K562 (cell line): ENCODE results near the gene SMC4. TPM values are rescaled to one million over a fixed set of nuclear protein-coding genes. Genes with fewer than 3 reads are reported as not detected.

Experiments used
- ATAC-seq: fragments of 200-7000 bp; cut with Tn5 transposase; 3 replicates; pipeline ENCODE4 v1.9.1; 2020; ENCODE audit warnings: moderate library complexity
- BruUV-seq: library from RNA; stranded (reverse); fragments of 400-500 nt; replicated peaks from 2 replicates; lab custom pipeline; 2021; lab: Mats Ljungman, UMichigan
- CTCF ChIA-PET: fragments of 300-600 bp; formaldehyde crosslinking; extraction: SDS; loops from one replicate; lab custom pipeline; 2021; ENCODE audit warnings: low intra/inter-chr PET ratio; lab: Yijun Ruan, JAX
- POLR2A ChIA-PET: fragments of 300-600, 350-650 bp; sonication (Branson Sonifier 250); formaldehyde crosslinking; extraction: SDS; loops from one replicate; lab custom pipeline; 2021; ENCODE audit warnings: antibody characterized with exemption, inconsistent platforms; lab: Yijun Ruan, JAX
- DNase-seq, 4 experiments: peaks; one replicate each; pipeline versions ENCODE4 v3.0.0 to v3.0.0-alpha.2; 2011 to 2018; ENCODE audit warnings: low spot score in 3 of 4, mixed read lengths in 3 of 4; ENCODE audit errors: extremely low read depth in 1 of 4
- FAIRE-seq: peaks from 2 replicates; lab custom pipeline; 2011; peaks lifted over from hg19 to GRCh38; lab: Jason Lieb, UNC
- H2AFZ ChIP-seq: 2 replicates; pipeline ENCODE4 v1.6.0; 2011; ENCODE audit warnings: low read depth, low read length, control low read depth, inconsistent platforms
- H3K27ac ChIP-seq: fragments of 200-600 bp; 3 replicates; pipeline ENCODE4 v1.8.0; 2011; ENCODE audit warnings: low read depth, mild to moderate bottlenecking, control low read depth, inconsistent platforms, low read length, moderate library complexity, mixed read lengths; ENCODE audit errors: extremely low read depth
- H3K27me3 ChIP-seq, 2 experiments: fragments of 300-600 bp in 1 of 2; 2 replicates in 1 of 2; 3 replicates in 1 of 2; pipeline versions ENCODE4 v1.6.0 to v1.8.0; 2011; ENCODE audit warnings: inconsistent platforms in 2 of 2, low read length in 2 of 2, mild to moderate bottlenecking in 1 of 2, mixed read lengths in 1 of 2, moderate library complexity in 1 of 2; ENCODE audit not compliant: control insufficient read depth in 2 of 2, insufficient read depth in 2 of 2
- H3K36me3 ChIP-seq: fragments of 300-600 bp; 3 replicates; pipeline ENCODE4 v1.8.0; 2011; ENCODE audit warnings: mild to moderate bottlenecking, low read length, inconsistent platforms; ENCODE audit not compliant: control insufficient read depth, insufficient read depth
- H3K4me1 ChIP-seq, 2 experiments: fragments of 200-600 bp in 1 of 2; replicated peaks in 1 of 2; 2 replicates in 1 of 2; 3 replicates in 1 of 2; pipeline versions ENCODE4 v1.5.1 to v1.8.0; 2011; ENCODE audit warnings: inconsistent platforms in 2 of 2, low read length in 2 of 2, mild to moderate bottlenecking in 1 of 2, mixed read lengths in 1 of 2, moderate library complexity in 1 of 2; ENCODE audit not compliant: control insufficient read depth in 2 of 2, insufficient read depth in 2 of 2
- H3K4me2 ChIP-seq: 2 replicates; pipeline ENCODE4 v1.6.1; 2011; ENCODE audit warnings: low read length, control low read depth, inconsistent platforms, mixed read lengths; ENCODE audit not compliant: insufficient read depth
- H3K4me3 ChIP-seq: fragments of 200-600 bp; sonication (generic), shearing (Covaris generic); 2 replicates; pipeline ENCODE4 v1.5.1; 2016; ENCODE audit warnings: control low read depth, inconsistent platforms
- H3K79me2 ChIP-seq: fragments of 200-600 bp; 3 replicates; pipeline ENCODE4 v1.8.0; 2011; ENCODE audit warnings: low read length, inconsistent platforms; ENCODE audit not compliant: control insufficient read depth, insufficient read depth
- H3K9ac ChIP-seq, 2 experiments: 2 replicates each; pipeline versions ENCODE4 v1.6.0 to v1.6.1; 2011; ENCODE audit warnings: low read depth in 2 of 2, low read length in 2 of 2, control low read depth in 1 of 2, inconsistent platforms in 1 of 2, mild to moderate bottlenecking in 1 of 2, mixed read lengths in 1 of 2; ENCODE audit not compliant: insufficient read depth in 1 of 2
- H3K9me1 ChIP-seq: one replicate; pipeline ENCODE4 v1.6.0; 2011; ENCODE audit warnings: inconsistent platforms, mild to moderate bottlenecking, low read length, moderate library complexity; ENCODE audit not compliant: control insufficient read depth, insufficient read depth
- H3K9me3 ChIP-seq: replicated peaks from 2 replicates; pipeline ENCODE4 v1.5.1; 2011; ENCODE audit warnings: low read depth, low read length, inconsistent platforms; ENCODE audit not compliant: control insufficient read depth, insufficient read depth
- H4K20me1 ChIP-seq: replicated peaks from 2 replicates; pipeline ENCODE4 v1.6.1; 2011; ENCODE audit warnings: low read length, inconsistent platforms, mixed read lengths; ENCODE audit not compliant: control insufficient read depth, insufficient read depth
- ARID1B ChIP-seq: fragments of 450-650 bp; IDR thresholded peaks from 2 replicates; pipeline ENCODE4 v1.6.1; 2016; ENCODE audit warnings: antibody characterized with exemption, mild to moderate bottlenecking, inconsistent platforms
- CBFA2T2 ChIP-seq: fragments of 450-650 bp; conservative IDR thresholded peaks from 2 replicates; pipeline ENCODE4 v1.6.1; 2017; ENCODE audit warnings: mild to moderate bottlenecking
- CBFA2T3 ChIP-seq: fragments of 450-650 bp; IDR thresholded peaks from 2 replicates; pipeline ENCODE4 v1.6.1; 2017
- DACH1 ChIP-seq: fragments of 450-650 bp; IDR thresholded peaks from 2 replicates; pipeline ENCODE4 v1.6.1; 2018; ENCODE audit not compliant: partially characterized antibody
- FOXJ2 ChIP-seq: fragments of 200-800 bp; sonication (Bioruptor generic); IDR thresholded peaks from 2 replicates; pipeline ENCODE4 v1.6.1; 2016; ENCODE audit warnings: missing genetic modification characterization, missing compliant biosample characterization
- GATA2 ChIP-seq: sonication (generic); formaldehyde crosslinking; IDR thresholded peaks from 2 replicates; pipeline ENCODE4 v1.4.0; 2020; ENCODE audit warnings: mild to moderate bottlenecking, missing genetic modification reagents
- KLF16 ChIP-seq: IDR thresholded peaks from 2 replicates; pipeline ENCODE4 v1.6.1; 2016; ENCODE audit warnings: antibody characterized with exemption
- MEIS2 ChIP-seq: fragments of 450-650 bp; IDR thresholded peaks from 2 replicates; pipeline ENCODE4 v1.6.1; 2014; ENCODE audit warnings: mild to moderate bottlenecking; ENCODE audit not compliant: partially characterized antibody
- NCOR1 ChIP-seq: fragments of 450-650 bp; IDR thresholded peaks from 2 replicates; pipeline ENCODE4 v1.6.1; 2016; ENCODE audit warnings: mild to moderate bottlenecking, moderate library complexity
- NFIC ChIP-seq: fragments of 450-650 bp; IDR thresholded peaks from 2 replicates; pipeline ENCODE4 v1.6.1; 2017; ENCODE audit warnings: mild to moderate bottlenecking, inconsistent platforms
- RAD51 ChIP-seq: fragments of 450-650 bp; IDR thresholded peaks from 2 replicates; pipeline ENCODE4 v1.7.1; 2016; ENCODE audit warnings: low read depth, mild to moderate bottlenecking, borderline replicate concordance
- TAL1 ChIP-seq: fragments of 450-650 bp; IDR thresholded peaks from 2 replicates; pipeline ENCODE4 v1.6.1; 2016; ENCODE audit warnings: mild to moderate bottlenecking
- TBP ChIP-seq: optimal IDR thresholded peaks from 2 replicates; pipeline ENCODE3; 2011; ENCODE audit warnings: low read depth, low read length, improper control_type of control experiment
- TCF3 ChIP-seq: sonication (generic); formaldehyde crosslinking; IDR thresholded peaks from 2 replicates; pipeline ENCODE4 v1.4.0; 2020; ENCODE audit warnings: mild to moderate bottlenecking, missing genetic modification reagents
- TEAD4 ChIP-seq, 2 experiments: sonication (generic) in 1 of 2; formaldehyde crosslinking in 1 of 2; IDR thresholded peaks; 2 replicates each; pipeline versions ENCODE4 v1.6.1 to v1.8.0; 2012 to 2022; ENCODE audit warnings: borderline replicate concordance in 1 of 2, inconsistent platforms in 1 of 2, low read length in 1 of 2, mild to moderate bottlenecking in 1 of 2, missing genetic modification reagents in 1 of 2
- THRA ChIP-seq: fragments of 450-650 bp; IDR thresholded peaks from 2 replicates; pipeline ENCODE4 v1.6.1; 2017; ENCODE audit warnings: mild to moderate bottlenecking, moderate library complexity
- USF2 ChIP-seq: sonication (generic); formaldehyde crosslinking; IDR thresholded peaks from 2 replicates; pipeline ENCODE4 v1.5.0; 2020; ENCODE audit warnings: missing genetic modification reagents
- ZNF511 ChIP-seq: sonication (generic); formaldehyde crosslinking; IDR thresholded peaks from 2 replicates; pipeline ENCODE4 v1.8.0; 2022; ENCODE audit warnings: mild to moderate bottlenecking, missing genetic modification reagents
- ZNF717 ChIP-seq: fragments of 250-450 bp; sonication (Bioruptor Pico); IDR thresholded peaks from 2 replicates; pipeline ENCODE4 v1.5.0; 2021
- WGBS: fragments of 100-300 bp; shearing (Covaris generic); methylation state at CpG from one replicate; pipeline ENCODE4 v1.1.6; 2016; ENCODE audit warnings: low coverage, mixed read lengths; ENCODE audit not compliant: insufficient coverage; ENCODE audit errors: missing lambda C conversion rate; 5-methylcytosine and 5-hydroxymethylcytosine counted together
- in situ Hi-C: fragments of 300-500 bp; cut with MboI; formaldehyde crosslinking; loops from 4 replicates; pipeline ENCODE4 v1.15.0; 2018; ENCODE audit warnings: inconsistent platforms, mixed read lengths
- intact Hi-C: fragments of 100-400 bp; cut with micrococcal nuclease; formaldehyde crosslinking; loops from 2 replicates; pipeline ENCODE4 v1.14.2; 2022
- polyA plus RNA-seq, 8 experiments: library from polyadenylated mRNA; depleted of rRNA in 4 of 8; stranded (reverse) in 5 of 8; unstranded in 3 of 8; fragments of >200 nt; fragmentation: Nextera tagmentation in 2 of 8; fragmentation: Illumina TruSeq in 1 of 8; extraction: Ambion mirVana in 2 of 8; extraction: Trizol in 1 of 8; gene quantifications; 2 replicates each; pipeline versions ENCODE4 v1.2.1 to v1.2.3, GENCODE V29; 2011 to 2014; ENCODE audit warnings: inconsistent platforms in 1 of 8, missing spikeins in 1 of 8
- total RNA-seq, 7 experiments: library from RNA; depleted of rRNA in 6 of 7; stranded (reverse); fragments of >200 nt in 6 of 7; fragmentation: Illumina TruSeq in 2 of 7; extraction: Trizol in 2 of 7; gene quantifications; 2 replicates each; pipeline versions ENCODE4 v1.2.1 to v1.2.3, GENCODE V29; 2011 to 2021; ENCODE audit warnings: low replicate concordance in 1 of 7

Gene SMC4
- total and polyA plus RNA-seq, 9 of the 15 experiments (the other 6 are each of a cell fraction or from before 2014, with no cell fraction given), result 87.9 to 347 (median 176) TPM

GRCh38 chr3:160477750-160478149 is 78.3 kb downstream of the SMC4 start:
- intact Hi-C loops (no loop called here), in situ Hi-C loops (no loop called here)
- FAIRE-seq (no peak), DNase-seq (peak in 2 of 4 experiments; percentile 42 to 66), ATAC-seq (peak; percentile 81)
- Histone ChIP-seq H2AFZ (no peak overlapping the region), H3K9ac (peak overlapping the region in 1 of 2 experiments; percentile 62; a peak in 1 of 4 replicates), H3K4me2 (no peak overlapping the region), H3K4me1 (peaks cover 0 to 3% of the 10 kb centered on the region in 2 experiments; a peak in 1 of 5 replicates), H3K9me3 (no peaks in the 10 kb centered on the region), H3K79me2 (no peaks in the 10 kb centered on the region), H3K4me3 (no peak overlapping the region), H4K20me1 (no peaks in the 10 kb centered on the region), H3K27me3 (peaks cover 0 to 5% of the 10 kb centered on the region in 2 experiments; a peak in 1 of 5 replicates), H3K36me3 (no peaks in the 10 kb centered on the region), H3K27ac (no peak overlapping the region), H3K9me1 (no peaks in the 10 kb centered on the region)
- CTCF ChIA-PET, result no interaction called here
- no TSS peak for BruUV-seq
- TF ChIP-seq RAD51 (0 out of 2 replicates have a peak, but pooled peaks have one; percentile 16), ZNF511 (CRISPR knock-in tag) (no peak), THRA (no peak), FOXJ2 (tag) (no peak), TCF3 (peak; percentile 57), CBFA2T2 (peak; percentile 69), DACH1 (peak; percentile 17), USF2 (0 out of 2 replicates have a peak, but pooled peaks have one; percentile 16), TBP (no peak), TAL1 (peak; percentile 30; the same call in 1 of the 2 replicates), ZNF717 (no peak), NCOR1 (peak; percentile 42; the same call in 1 of the 2 replicates), NFIC (peak; percentile 15; the same call in 1 of the 2 replicates), CBFA2T3 (peak; percentile 81), GATA2 (0 out of 2 replicates have a peak, but pooled peaks have one; percentile 19), ARID1B (0 out of 2 replicates have a peak, but pooled peaks have one; percentile 10), MEIS2 (peak; percentile 34), TEAD4 (IDR thresholded peaks at IDR 0.05; ENCODE audit: low read length) (peak; percentile 59), TEAD4 (CRISPR knock-in tag; IDR thresholded peaks at IDR 0.05; ENCODE audit: borderline replicate concordance) (no peak), KLF16 (0 out of 2 replicates have a peak, but pooled peaks have one; percentile 8)
- POLR2A ChIA-PET, result interaction anchor here (0.9 kb wide), 1 partner anchor 63 kb away, joined by 3 read pairs; no protein-coding TSS in a partner anchor
- WGBS, result 3% methylated on average over 5 of the region's 5 CpGs
